SK-N-SH (cell line): ENCODE data around the gene SMYD1.

Experiments used
- CTCF ChIP-seq: fragments of 200-600 bp; sonication (generic); IDR thresholded peaks from 2 replicates; pipeline ENCODE4 v1.6.1; 2017; ENCODE audit warnings: antibody characterized with exemption, mild to moderate bottlenecking, moderate library complexity
- EZH2phosphoT487 ChIP-seq: fragments of 200-600 bp; sonication (generic); IDR thresholded peaks from 2 replicates; pipeline ENCODE4 v1.6.1; 2017; ENCODE audit warnings: low read depth, mixed run types, mild to moderate bottlenecking, antibody characterized with exemption, moderate library complexity, borderline replicate concordance
- FOXJ3 ChIP-seq: sonication (generic); formaldehyde crosslinking; IDR thresholded peaks from 2 replicates; pipeline ENCODE4 v1.5.1; 2020; ENCODE audit warnings: mild to moderate bottlenecking, missing genetic modification reagents
- FOXM1 ChIP-seq: IDR thresholded peaks from 2 replicates; pipeline ENCODE4 v1.4.0; 2012; ENCODE audit warnings: low read depth, mild to moderate bottlenecking
- GABPA ChIP-seq: IDR thresholded peaks from 2 replicates; pipeline ENCODE4 v1.4.0; 2012; ENCODE audit warnings: low read depth, mild to moderate bottlenecking
- JUND ChIP-seq: IDR thresholded peaks from 2 replicates; pipeline ENCODE4 v1.4.0; 2012
- MAX ChIP-seq: IDR thresholded peaks from 2 replicates; pipeline ENCODE4 v1.4.0; 2012; ENCODE audit warnings: low read depth
- MXI1 ChIP-seq: IDR thresholded peaks from 2 replicates; pipeline ENCODE4 v1.6.1; 2012; ENCODE audit warnings: mild to moderate bottlenecking, low read depth, low read length, improper control_type of control experiment
- POLR2AphosphoS5 ChIP-seq: IDR thresholded peaks from 2 replicates; pipeline ENCODE4 v1.6.1; 2012; ENCODE audit warnings: low read depth, low read length
- RAD21 ChIP-seq: IDR thresholded peaks from 2 replicates; pipeline ENCODE4 v1.6.1; 2012; ENCODE audit warnings: mild to moderate bottlenecking, low read length
- TEAD4 ChIP-seq: IDR thresholded peaks from 2 replicates; pipeline ENCODE4 v1.4.0; 2012; ENCODE audit warnings: mild to moderate bottlenecking, borderline replicate concordance; ENCODE audit not compliant: insufficient read depth
- ZBTB33 ChIP-seq: IDR thresholded peaks from 2 replicates; pipeline ENCODE4 v1.4.0; 2012; ENCODE audit warnings: low read depth, borderline replicate concordance

GRCh38 chr2:88019985-88020384 is 47.6 kb upstream of the SMYD1 start:
- TF ChIP-seq JUND (no peak), CTCF (no peak), POLR2AphosphoS5 (no peak), EZH2phosphoT487 (no peak), RAD21 (no peak), GABPA (no peak), MXI1 (no peak), FOXJ3 (CRISPR knock-in tag) (no peak), FOXM1 (no peak), TEAD4 (no peak), MAX (no peak), ZBTB33 (no peak)
